ENCODE measurements around the gene GRIK4. TPM values are rescaled to one million over a fixed set of nuclear protein-coding genes. Genes with fewer than 3 reads are reported as not detected.

Gene GRIK4
- total RNA-seq, 1 experiment from 2014 or later, result not detected

DNA sequence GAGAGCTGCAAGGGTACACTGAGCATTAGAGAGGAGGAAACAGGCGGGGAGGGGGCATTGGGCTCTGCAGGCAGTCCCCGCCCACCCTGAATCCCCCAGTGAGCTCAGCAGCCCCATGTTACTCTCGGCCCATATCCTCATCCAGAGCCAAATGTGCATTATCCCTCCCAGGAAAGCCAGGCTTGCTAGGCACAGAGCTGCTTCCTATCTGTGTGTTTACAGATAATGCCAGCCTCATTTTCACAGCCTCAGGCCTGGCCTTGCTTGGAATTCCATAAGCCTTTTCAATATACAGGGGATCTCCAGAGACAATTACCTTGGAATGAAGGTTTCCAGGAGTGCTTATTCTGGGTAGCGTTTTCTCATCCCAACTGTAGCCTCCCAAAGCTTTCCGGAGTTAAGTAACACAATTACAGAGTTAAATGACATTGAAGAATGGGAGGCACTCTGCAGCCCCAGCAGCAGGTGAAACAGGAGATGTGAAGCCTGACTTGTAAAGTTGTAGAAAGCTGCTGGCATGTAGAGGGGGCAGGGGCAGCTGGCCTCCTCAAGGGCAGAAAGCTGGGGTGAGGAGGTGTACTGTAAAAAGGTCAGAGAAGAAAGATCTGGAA lies 420.9 kb downstream of the GRIK4 start:
- Histone ChIP-seq H4K20me1 (ENCODE audit: insufficient read depth) (no peaks in the 10 kb centered on the region), H3K36me3 (ENCODE audit: low read depth) (no peaks in the 10 kb centered on the region), H3K27ac (no peak overlapping the region), H3K4me3 (no peak overlapping the region), H3K27me3 (ENCODE audit: insufficient read depth, low read depth) (peaks cover 32% of the 10 kb centered on the region), H3K9me3 (ENCODE audit: insufficient read depth, low read depth) (no peaks in the 10 kb centered on the region), H3F3A (ENCODE audit: insufficient read depth, low read depth) (no peaks in the 10 kb centered on the region), H3K9me2 (ENCODE audit: insufficient read depth) (no peaks in the 10 kb centered on the region), H2AFZ (no peak overlapping the region), H3K4me1 (replicated peaks; ENCODE audit: insufficient read depth) (no peaks in the 10 kb centered on the region), H3K4me2 (no peak overlapping the region), H3K79me2 (ENCODE audit: low read depth) (no peaks in the 10 kb centered on the region)
- CTCF ChIA-PET, result no interaction called here
- no TSS peak for BruUV-seq (replicated peaks)
- POLR2A ChIA-PET (ENCODE audit: unreplicated experiment), result interaction anchor here (0.6 kb wide), 1 partner anchor 235 kb away, joined by 17 read pairs; no protein-coding TSS in a partner anchor
- TF ChIP-seq EZH2 (IDR thresholded peaks at IDR 0.05; ENCODE audit: low read depth), result no peak
- no peak for TF ChIP-seq CTCF (conservative IDR thresholded peaks at IDR 0.05)
- intact Hi-C loops (cut with micrococcal nuclease; ENCODE audit: unreplicated experiment), result loop anchor here (10.0 kb wide), 1 partner anchor 248 kb away; no protein-coding TSS in a partner anchor
- no peak for DNase-seq

- CTCF ChIA-PET, result no interaction called here
Measured at GRCh38 chr11:120936356-120936755, 424.8 kb downstream of the GRIK4 start.

GRCh38 chr11:120937501-120937900 lies 426.0 kb downstream of the GRIK4 start:
- DNase-seq, result no peak
- no TSS peak for BruUV-seq (replicated peaks)
- H3K9me2 ChIP-seq (ENCODE audit: insufficient read depth), result no peaks in the 10 kb centered on the region
- H3K4me3 ChIP-seq, result no peak overlapping the region
- no peaks in the 10 kb centered on the region for H4K20me1 ChIP-seq (ENCODE audit: insufficient read depth)
- no peak overlapping the region for H2AFZ ChIP-seq
- H3K27me3 ChIP-seq (ENCODE audit: insufficient read depth, low read depth), result peaks cover 73% of the 10 kb centered on the region
- no peaks in the 10 kb centered on the region for H3K4me1 ChIP-seq (replicated peaks; ENCODE audit: insufficient read depth)
- no peaks in the 10 kb centered on the region for H3F3A ChIP-seq (ENCODE audit: insufficient read depth, low read depth)
- H3K4me2 ChIP-seq, result no peak overlapping the region
- ChIA-PET CTCF (no interaction called here), POLR2A (ENCODE audit: unreplicated experiment) (no interaction called here)
- H3K79me2 ChIP-seq (ENCODE audit: low read depth), result no peaks in the 10 kb centered on the region
- no peaks in the 10 kb centered on the region for H3K36me3 ChIP-seq (ENCODE audit: low read depth)
- no peak for TF ChIP-seq EZH2 (IDR thresholded peaks at IDR 0.05; ENCODE audit: low read depth)
- no peak for TF ChIP-seq CTCF (conservative IDR thresholded peaks at IDR 0.05)
- intact Hi-C loops (cut with micrococcal nuclease; ENCODE audit: unreplicated experiment), result loop anchor here (10.0 kb wide), 1 partner anchor 253 kb away; no protein-coding TSS in a partner anchor
- no peak overlapping the region for H3K27ac ChIP-seq
- 0 out of 2 replicates have a peak, but pooled peaks cover 4% of the 10 kb centered on the region for H3K9me3 ChIP-seq (ENCODE audit: insufficient read depth, low read depth)

More at GRCh38 chr11:120936356-120936755, 424.8 kb downstream of the GRIK4 start:
- BruUV-seq (replicated peaks), result no TSS peak
- Histone ChIP-seq H3F3A (ENCODE audit: insufficient read depth, low read depth) (no peaks in the 10 kb centered on the region), H3K4me1 (replicated peaks; ENCODE audit: insufficient read depth) (no peaks in the 10 kb centered on the region), H2AFZ (no peak overlapping the region), H4K20me1 (ENCODE audit: insufficient read depth) (no peaks in the 10 kb centered on the region), H3K4me2 (no peak overlapping the region), H3K27me3 (ENCODE audit: insufficient read depth, low read depth) (peaks cover 70% of the 10 kb centered on the region), H3K36me3 (ENCODE audit: low read depth) (no peaks in the 10 kb centered on the region), H3K79me2 (ENCODE audit: low read depth) (no peaks in the 10 kb centered on the region), H3K27ac (no peak overlapping the region), H3K4me3 (no peak overlapping the region), H3K9me2 (ENCODE audit: insufficient read depth) (no peaks in the 10 kb centered on the region), H3K9me3 (ENCODE audit: insufficient read depth, low read depth) (no peaks in the 10 kb centered on the region)
- POLR2A ChIA-PET (ENCODE audit: unreplicated experiment), result no interaction called here
- no peak for DNase-seq
- TF ChIP-seq CTCF (conservative IDR thresholded peaks at IDR 0.05) (no peak), EZH2 (IDR thresholded peaks at IDR 0.05; ENCODE audit: low read depth) (no peak)
- intact Hi-C loops (cut with micrococcal nuclease; ENCODE audit: unreplicated experiment), result loop anchor here (10.0 kb wide), 1 partner anchor 252 kb away; no protein-coding TSS in a partner anchor
